Measurements from ENCODE around the gene IFNA6.
A peak's percentile ranks its signal among the peaks of the same experiment; 100 is the strongest.
"Not testable (repeated sequence)": the region's sequence is repeated elsewhere in the genome, so short reads cannot be mapped to it uniquely, and the experiment has no call there.

Gene IFNA6

GRCh38 chr9:21350787-21351186 lies at the start of gene IFNA6:
TSS of gene IFNA6 (minus strand) at chr9:21350887. CDS start at chr9:21350887, 0 bp downstream.
- DNase-seq, result no peak

- no peak for DNase-seq
These were observed 49.3 kb upstream of the IFNA6 start for GRCh38 chr9:21399956-21400355.

DNA sequence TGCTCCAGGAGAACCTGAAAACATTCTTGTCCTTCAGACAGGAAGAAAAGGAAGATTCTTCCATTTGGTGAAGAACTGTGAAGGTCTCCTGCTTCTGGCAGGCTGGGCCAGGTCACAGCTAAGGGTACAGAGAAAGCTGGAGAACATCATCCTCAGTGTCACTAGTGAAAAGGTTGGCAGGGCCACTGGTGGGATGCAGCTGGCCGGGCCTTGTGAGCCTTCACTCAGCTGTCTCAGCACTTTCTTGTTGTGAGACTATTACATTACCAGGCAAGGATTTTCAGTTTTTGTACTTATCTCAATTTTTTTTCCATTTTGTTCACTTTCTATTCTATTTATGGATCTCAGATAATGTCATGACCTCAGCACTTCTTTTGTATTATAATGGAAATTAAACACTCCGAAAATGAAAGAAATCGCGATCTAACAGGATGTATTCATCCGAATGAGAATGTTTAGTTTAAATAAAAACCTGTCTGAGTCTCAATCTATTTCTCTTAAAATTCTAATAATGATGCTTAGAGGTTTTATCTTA lies 48.3 kb upstream of the IFNA6 start:
- DNase-seq, result no peak

DNA sequence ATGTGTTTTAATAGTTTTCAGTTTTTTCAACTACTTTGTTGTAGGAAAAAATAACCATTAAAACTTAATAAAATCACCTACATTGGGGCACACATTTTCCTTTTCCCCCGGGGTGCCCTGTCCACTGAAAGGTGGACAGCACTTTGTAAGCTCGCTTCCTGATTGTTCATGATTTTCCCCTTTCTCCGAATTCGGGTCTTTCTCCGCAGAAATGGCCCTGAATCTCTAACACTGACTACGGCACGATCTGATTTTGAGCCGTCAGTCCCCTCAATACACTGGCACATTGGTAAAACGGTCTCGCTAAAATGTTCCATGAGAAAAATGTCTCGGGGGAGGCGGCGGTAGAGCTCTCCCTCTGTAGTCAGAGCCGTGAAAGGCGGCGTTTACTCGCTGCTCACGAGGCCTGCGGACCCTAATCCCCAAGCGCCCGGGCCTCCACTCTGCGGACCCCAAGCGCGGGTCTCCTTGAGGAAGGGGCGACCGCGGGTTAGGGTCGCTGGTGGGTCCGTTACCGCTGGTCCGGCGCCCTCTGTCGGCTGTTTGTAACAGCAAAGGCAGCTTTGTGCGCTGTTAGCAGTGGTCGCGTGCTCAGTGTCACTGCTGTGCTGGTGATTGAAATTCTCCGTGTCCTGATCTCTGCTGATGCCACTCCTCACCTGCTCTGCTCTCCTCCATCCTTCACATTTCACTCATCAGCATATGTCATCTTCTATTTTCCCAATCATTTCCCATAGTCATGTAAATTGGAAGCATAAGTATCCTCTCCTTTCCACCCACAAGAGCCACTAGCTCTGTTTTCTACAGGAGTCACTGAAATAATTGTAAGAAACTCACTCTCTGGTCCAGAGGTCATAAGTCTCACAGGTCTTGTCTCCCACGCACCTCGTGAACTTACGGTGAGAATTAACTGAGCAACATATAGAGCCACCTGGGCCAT lies 45.4 kb upstream of the IFNA6 start:
- no peak for DNase-seq

- DNase-seq, result no peak
These were observed 41.6 kb upstream of the IFNA6 start for GRCh38 chr9:21392270-21392669.

DNA sequence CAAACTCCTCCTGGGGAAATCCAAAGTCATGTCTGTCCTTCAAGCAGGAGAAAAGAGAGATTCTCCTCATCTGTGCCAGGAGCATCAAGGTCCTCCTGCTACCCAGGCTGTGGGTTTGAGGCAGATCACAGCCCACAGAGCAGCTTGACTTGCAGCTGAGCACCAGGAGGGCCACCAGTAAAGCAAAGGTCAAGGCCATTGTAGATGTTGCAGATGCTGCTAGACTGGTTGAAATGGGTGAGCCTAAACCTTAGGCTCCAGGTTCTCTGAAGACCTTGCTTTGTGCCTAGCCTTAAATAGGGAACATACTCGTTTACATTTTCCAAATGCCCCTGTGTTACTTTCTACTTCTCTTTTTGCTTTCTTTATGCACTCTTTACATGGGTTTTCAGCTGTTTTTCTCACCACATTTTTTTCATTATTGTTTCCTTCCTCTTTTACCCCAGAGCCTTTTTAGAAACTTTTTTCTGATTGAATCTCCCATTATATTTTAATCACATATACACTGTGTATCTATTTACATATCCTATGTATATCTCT lies 34.5 kb upstream of the IFNA6 start, which contains the start of gene IFNA2:
Gene IFNA2, minus strand, starts transcription at position 268 of the 540 bp plus-strand sequence. Its CDS starts 69 bp downstream, at position 199.
- no peak for DNase-seq

DNA sequence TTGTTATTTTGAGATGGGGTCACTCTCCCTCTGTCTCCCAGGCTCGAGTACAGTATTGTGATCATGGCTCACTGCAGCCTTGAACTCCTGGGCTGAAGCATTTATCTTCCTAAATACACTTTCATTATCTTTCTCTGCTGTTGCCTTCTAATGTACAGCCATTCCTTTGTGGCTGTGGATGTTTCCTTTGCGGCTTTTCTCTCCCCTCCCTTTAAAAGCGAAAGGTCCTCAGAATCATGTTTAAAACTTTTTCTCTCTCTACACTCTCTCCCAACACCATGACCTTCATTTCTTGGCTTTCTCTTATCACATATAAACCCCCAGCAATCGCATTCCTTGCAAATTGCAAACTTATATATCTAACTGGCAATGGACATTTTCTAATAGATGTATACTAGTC lies 32.9 kb upstream of the IFNA6 start:
- no peak for DNase-seq

GRCh38 chr9:21381448-21382339 lies 31.0 kb upstream of the IFNA6 start:
- DNase-seq, result no peak

DNA sequence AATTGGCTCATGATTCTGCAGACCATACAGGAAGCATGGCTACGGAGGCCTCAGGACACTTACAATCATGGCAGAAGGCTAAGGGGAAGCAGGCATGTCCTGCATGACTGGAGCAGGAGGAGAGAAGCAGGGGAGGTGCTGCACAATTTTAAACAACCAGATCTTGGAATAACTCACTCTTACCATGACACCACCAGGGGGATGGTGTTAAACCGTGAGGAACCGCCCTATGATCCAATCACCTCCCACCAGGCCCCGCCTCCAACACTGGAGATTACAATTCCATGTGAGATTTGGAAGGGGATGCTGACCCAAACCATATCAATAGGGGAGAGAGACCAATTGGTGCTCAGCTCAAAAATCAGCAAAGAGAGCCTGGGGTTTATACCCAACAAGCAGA lies 20.8 kb upstream of the IFNA6 start:
- not testable (repeated sequence) for DNase-seq

DNA sequence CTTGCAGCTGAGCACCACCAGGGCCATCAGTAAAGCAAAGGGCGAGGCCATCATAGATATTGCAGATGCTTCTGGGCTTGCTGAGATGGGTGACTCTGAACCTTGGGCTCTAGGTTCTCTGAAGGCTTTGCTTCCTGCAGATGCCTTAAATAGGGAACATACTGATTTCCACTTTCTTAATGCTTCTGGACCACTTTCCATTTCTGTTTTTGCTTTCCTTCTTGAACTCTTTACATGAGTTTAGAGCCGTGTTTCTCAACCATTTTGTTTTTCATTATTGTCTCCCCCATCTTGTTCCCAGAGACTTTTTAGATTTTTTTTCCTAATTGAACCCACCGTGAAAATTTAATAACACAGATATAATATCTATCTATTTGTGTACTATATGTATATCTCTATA lies 17.3 kb upstream of the IFNA6 start, which contains the start of gene IFNA13:
Gene IFNA13, minus strand, starts transcription at position 101 of the 400 bp plus-strand sequence. Its CDS starts 47 bp downstream, at position 54.
- DNase-seq, result no peak

DNA sequence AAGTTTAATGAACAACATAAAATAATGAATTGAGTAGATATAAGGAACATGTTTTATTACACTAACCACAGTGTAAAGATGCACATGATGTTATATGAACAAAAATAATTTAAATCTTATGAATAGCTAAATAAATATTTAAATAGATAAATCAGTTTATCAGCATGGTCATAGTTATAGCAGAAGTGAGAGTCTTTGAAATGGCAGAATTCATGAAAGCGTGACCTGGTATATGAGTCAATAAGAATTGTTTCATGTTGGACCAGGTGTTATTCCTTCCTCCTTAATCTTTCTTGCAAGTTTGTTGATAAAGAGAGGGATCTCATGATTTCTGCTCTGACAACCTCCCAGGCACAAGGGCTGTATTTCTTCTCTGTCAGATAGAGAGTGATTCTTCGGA lies 16.5 kb upstream of the IFNA6 start:
- not testable (repeated sequence) for DNase-seq

GRCh38 chr9:21362287-21362686 lies 11.6 kb upstream of the IFNA6 start:
- DNase-seq, result no peak

DNA sequence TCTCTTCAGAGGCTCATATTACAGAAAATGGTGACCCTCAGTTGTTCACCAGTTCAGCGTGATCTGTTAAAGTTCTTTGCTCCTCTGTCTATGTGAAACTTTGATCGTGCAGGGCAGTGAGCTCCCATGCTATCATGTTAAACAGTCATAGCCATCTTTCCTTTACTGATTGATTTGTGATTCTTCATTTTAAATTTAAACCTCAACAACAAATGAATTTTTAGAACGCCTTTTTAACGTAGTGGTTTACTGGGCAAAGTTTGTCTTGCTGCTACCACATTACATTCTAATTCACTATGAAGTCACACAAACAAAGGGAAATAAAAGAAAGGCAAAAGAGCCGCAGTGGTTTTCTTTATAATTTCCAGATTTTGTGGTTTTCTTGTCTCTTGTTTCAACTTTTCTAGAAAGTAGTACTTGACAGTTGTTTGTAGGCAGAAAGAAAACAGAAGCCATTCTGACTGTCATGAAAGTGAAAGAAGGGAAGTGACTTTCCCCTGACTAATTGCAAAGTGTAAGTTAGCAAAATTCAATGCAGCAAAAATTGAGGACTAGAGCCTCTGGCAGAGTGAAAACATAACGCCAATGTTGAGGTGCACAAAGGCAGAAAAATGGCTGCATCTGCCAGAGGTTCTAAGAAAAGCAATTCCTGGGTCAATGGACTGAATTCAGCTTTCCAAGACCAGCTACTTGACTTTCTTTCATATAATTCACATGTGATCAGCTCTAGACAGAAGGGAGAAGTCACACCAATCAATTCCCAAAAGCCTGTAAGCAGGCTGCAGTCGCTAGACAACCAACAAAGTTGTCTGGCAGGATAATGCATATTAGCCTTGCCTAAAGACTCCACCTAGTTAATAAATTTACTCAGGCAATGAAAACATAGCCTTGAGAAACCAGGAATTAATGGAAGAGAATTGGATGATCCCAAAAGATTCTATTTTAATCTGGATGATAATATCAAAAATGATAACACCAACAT lies 7.1 kb upstream of the IFNA6 start:
- DNase-seq, result no peak

DNA sequence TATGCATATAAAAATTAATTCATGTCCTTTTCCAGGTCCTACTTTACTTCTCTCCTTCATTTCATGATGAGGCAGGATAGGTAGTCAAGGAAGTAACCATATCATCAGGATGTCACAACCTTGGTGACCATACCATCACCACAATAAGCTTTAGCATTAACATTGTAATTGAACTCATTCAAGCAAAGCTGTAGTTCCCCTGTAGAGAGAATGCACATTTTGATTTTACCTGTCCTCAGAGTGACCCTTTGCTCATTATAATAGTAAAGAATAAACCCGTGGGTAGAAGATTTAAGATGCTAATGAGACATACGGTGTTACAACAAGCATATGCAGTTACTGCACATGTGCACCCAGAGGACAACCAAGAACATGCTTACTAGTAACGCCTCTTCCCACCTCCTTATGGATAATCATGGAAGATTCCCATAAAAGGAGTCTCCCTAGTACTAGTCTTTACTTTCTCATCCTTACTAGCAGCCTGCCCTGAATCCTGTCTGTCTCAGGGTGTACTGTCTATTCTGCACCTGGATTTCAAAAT lies 2.2 kb downstream of the IFNA6 start:
- no peak for DNase-seq

DNA sequence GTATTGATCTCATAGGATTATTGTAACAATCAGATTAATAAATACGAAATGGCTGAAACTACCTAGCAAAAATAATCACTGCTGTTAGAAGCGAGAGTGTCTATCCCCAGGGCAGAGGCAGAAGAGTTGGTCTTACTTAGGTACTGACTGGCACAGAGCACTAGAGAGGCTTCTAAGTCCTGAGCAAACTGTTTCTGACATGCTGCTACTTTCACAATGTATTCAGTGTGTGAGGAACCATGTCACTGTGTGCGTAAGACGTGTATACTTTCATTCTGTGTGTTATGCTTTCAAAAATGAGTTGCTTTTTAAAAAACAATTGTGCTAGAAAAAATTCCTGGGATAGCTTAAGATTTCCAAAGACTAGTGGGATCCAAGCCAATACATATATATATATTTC lies 10.0 kb downstream of the IFNA6 start:
- DNase-seq, result no peak

DNA sequence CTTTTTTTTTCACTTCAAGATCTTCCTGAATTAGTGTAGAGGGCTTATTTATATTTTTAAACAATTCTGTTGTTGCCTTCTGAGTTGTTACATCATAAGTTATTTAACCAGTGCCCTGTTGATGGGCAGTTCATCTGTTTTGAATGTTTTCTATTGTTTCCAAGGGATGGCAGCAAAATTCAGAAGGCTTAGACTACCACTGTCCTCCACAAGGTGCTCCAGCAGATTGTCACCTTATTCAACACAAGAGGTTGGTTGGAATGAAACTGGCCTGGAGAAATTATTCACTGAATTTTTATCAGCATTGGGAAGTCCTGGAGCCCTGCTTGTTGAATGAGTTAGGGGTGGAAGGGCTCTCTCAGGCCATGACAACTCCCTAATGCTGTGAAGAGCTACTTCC lies 14.2 kb downstream of the IFNA6 start:
- DNase-seq, result no peak

DNA sequence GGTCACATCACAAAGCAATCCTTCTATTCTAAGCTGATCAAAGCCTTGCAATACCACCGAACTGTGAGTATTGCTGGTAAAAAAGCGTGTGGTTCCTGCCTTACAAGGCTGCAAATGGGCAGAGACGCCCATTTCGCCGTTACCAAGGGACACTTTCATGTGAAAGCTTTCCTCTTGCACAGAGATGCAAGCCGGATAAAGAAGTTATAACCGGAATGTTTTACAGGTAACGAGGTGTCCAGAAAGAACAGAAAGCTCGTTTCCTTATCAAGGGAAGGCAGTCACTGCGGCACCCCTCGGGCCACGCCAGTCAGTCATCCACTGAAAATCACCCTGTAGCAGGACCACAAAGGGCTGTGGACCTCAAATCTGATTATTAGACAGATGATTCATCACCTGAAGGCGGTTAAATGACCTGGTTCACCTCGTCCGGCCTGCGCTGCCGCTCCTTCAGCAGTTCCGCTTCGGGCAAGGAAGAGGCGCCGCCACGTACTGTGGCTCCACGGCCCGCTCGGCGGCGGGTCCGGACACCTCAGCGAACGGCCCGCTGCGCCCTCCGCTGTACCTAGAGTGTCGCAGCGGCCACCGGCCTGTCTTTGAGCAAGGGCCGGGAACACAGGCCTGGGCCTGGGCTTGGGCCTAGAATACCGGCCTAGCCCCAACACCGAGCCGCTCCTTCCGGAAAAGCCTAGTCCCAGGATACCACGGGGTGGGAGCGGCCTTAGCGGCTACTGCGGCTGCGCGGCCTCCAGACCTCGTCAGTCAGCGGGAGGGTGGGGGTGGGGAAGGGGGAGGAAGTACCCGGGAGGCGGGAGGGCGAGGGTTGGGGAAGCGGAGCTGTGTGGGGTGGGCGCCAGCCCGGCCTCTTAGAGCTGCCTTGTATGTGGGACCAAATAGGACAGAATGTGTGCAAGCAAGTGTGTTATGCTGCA lies 15.7 kb downstream of the IFNA6 start, which contains the start of gene KLHL9:
Gene KLHL9, minus strand, starts transcription at position 704 of the 932 bp plus-strand sequence. Its CDS starts 545 bp downstream, at position 159.
- DNase-seq, result peak; percentile 86

GRCh38 chr9:21333226-21333625 lies 17.5 kb downstream of the IFNA6 start:
- no peak for DNase-seq

GRCh38 chr9:21331676-21332402 lies 18.8 kb downstream of the IFNA6 start:
- no peak for DNase-seq

All from NCI-H2227 treated with DMSO at 0.1 percent for 48 hours (cell line).